Astrocyte (in vitro differentiated cells and primary cell): ENCODE measurements around the gene CACNB1. TPM values are rescaled to one million over a fixed set of nuclear protein-coding genes. Genes with fewer than 3 reads are reported as not detected.

Source experiments
- DNase-seq: peaks from one replicate; pipeline ENCODE4 v3.0.0-alpha.2; 2010; ENCODE audit warnings: low read depth
- FAIRE-seq: peaks from 2 replicates; lab custom pipeline; 2011; peaks lifted over from hg19 to GRCh38; lab: Jason Lieb, UNC
- H2AFZ ChIP-seq: 2 replicates; pipeline ENCODE4 v1.6.0; 2012; ENCODE audit warnings: low read depth, low read length, inconsistent platforms
- H3K27ac ChIP-seq: 2 replicates; pipeline ENCODE4 v1.5.1; 2011; ENCODE audit warnings: low read depth, low read length, inconsistent platforms
- H3K27me3 ChIP-seq: 2 replicates; pipeline ENCODE4 v1.6.0; 2011; ENCODE audit warnings: low read length, inconsistent platforms; ENCODE audit not compliant: insufficient read depth
- H3K36me3 ChIP-seq: 2 replicates; pipeline ENCODE4 v1.5.1; 2011; ENCODE audit warnings: low read length, inconsistent platforms; ENCODE audit not compliant: insufficient read depth
- H3K4me1 ChIP-seq: 2 replicates; pipeline ENCODE4 v1.5.1; 2011; ENCODE audit warnings: low read length, inconsistent platforms; ENCODE audit not compliant: insufficient read depth
- H3K4me2 ChIP-seq: 2 replicates; pipeline ENCODE4 v1.6.0; 2012; ENCODE audit warnings: low read length, inconsistent platforms
- H3K4me3 ChIP-seq: 2 replicates; pipeline ENCODE4 v1.5.1; 2011; ENCODE audit warnings: low read depth, mild to moderate bottlenecking, low read length, inconsistent platforms; ENCODE audit not compliant: insufficient read depth
- H3K79me2 ChIP-seq: 2 replicates; pipeline ENCODE4 v1.6.0; 2012; ENCODE audit warnings: mild to moderate bottlenecking, low read length, inconsistent platforms; ENCODE audit not compliant: insufficient read depth
- H3K9ac ChIP-seq: 2 replicates; pipeline ENCODE4 v1.6.0; 2012; ENCODE audit warnings: mild to moderate bottlenecking, low read length, inconsistent platforms
- H3K9me3 ChIP-seq: 2 replicates; pipeline ENCODE4 v1.5.1; 2012; ENCODE audit warnings: low read depth, mild to moderate bottlenecking, low read length, inconsistent platforms; ENCODE audit not compliant: insufficient read depth
- H4K20me1 ChIP-seq: 2 replicates; pipeline ENCODE4 v1.6.0; 2012; ENCODE audit warnings: low read length, inconsistent platforms; ENCODE audit not compliant: insufficient read depth
- H3K27ac Mint-ChIP-seq: one replicate; pipeline ENCODE4 v1.8.0; 2021; ENCODE audit warnings: mild to moderate bottlenecking, mixed read lengths; ENCODE audit not compliant: unreplicated experiment
- H3K27me3 Mint-ChIP-seq: one replicate; pipeline ENCODE4 v1.8.0; 2021; ENCODE audit warnings: low read depth, mixed read lengths; ENCODE audit not compliant: unreplicated experiment
- H3K36me3 Mint-ChIP-seq: one replicate; pipeline ENCODE4 v1.8.0; 2021; ENCODE audit warnings: low read depth, mixed read lengths; ENCODE audit not compliant: unreplicated experiment
- H3K4me1 Mint-ChIP-seq: one replicate; pipeline ENCODE4 v1.8.0; 2021; ENCODE audit warnings: low read depth, mixed read lengths; ENCODE audit not compliant: unreplicated experiment
- H3K4me3 Mint-ChIP-seq: one replicate; pipeline ENCODE4 v1.8.0; 2021; ENCODE audit warnings: mild to moderate bottlenecking, moderate library complexity, mixed read lengths; ENCODE audit not compliant: unreplicated experiment
- H3K9me3 Mint-ChIP-seq: one replicate; pipeline ENCODE4 v1.8.0; 2021; ENCODE audit warnings: mild to moderate bottlenecking, mixed read lengths; ENCODE audit not compliant: unreplicated experiment
- EZH2 ChIP-seq: IDR thresholded peaks from 2 replicates; pipeline ENCODE4 v1.6.1; 2012; ENCODE audit warnings: mild to moderate bottlenecking, low read length, inconsistent platforms; ENCODE audit not compliant: insufficient read depth
- total RNA-seq: library from RNA; stranded (reverse); gene quantifications from 2 replicates; pipeline ENCODE4 v1.2.1, GENCODE V29; 2021
- TF ChIP-seq, protein P1 (sequence below): IDR thresholded peaks from 2 replicates; pipeline ENCODE4 v1.5.1; 2011; ENCODE audit warnings: low read depth, mild to moderate bottlenecking, inconsistent platforms, low read length, moderate library complexity; ENCODE audit not compliant: insufficient read depth

CACNB1 gene
- total RNA-seq, 1 donor from 2014 or later: 16.6 TPM

- TF ChIP-seq EZH2: no peak
- TF ChIP-seq, protein P1, sequence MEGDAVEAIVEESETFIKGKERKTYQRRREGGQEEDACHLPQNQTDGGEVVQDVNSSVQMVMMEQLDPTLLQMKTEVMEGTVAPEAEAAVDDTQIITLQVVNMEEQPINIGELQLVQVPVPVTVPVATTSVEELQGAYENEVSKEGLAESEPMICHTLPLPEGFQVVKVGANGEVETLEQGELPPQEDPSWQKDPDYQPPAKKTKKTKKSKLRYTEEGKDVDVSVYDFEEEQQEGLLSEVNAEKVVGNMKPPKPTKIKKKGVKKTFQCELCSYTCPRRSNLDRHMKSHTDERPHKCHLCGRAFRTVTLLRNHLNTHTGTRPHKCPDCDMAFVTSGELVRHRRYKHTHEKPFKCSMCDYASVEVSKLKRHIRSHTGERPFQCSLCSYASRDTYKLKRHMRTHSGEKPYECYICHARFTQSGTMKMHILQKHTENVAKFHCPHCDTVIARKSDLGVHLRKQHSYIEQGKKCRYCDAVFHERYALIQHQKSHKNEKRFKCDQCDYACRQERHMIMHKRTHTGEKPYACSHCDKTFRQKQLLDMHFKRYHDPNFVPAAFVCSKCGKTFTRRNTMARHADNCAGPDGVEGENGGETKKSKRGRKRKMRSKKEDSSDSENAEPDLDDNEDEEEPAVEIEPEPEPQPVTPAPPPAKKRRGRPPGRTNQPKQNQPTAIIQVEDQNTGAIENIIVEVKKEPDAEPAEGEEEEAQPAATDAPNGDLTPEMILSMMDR: no peak
- Mint-ChIP-seq H3K36me3 (peaks cover 34% of the 10 kb centered on the region), H3K4me3 (no peak overlapping the region), H3K27me3 (peaks cover 2% of the 10 kb centered on the region), H3K27ac (no peak overlapping the region), H3K4me1 (peaks cover 1% of the 10 kb centered on the region), H3K9me3 (peaks cover 4% of the 10 kb centered on the region)
- Histone ChIP-seq H3K9me3 (no peaks in the 10 kb centered on the region), H3K27me3 (no peaks in the 10 kb centered on the region), H3K9ac (no peak overlapping the region), H3K36me3 (peaks cover 24% of the 10 kb centered on the region), H3K27ac (no peak overlapping the region), H2AFZ (no peak overlapping the region), H3K4me2 (no peak overlapping the region), H4K20me1 (peaks cover 26% of the 10 kb centered on the region), H3K79me2 (no peaks in the 10 kb centered on the region), H3K4me1 (no peaks in the 10 kb centered on the region), H3K4me3 (no peak overlapping the region)
- FAIRE-seq: no peak
- DNase-seq: no peak
These were observed 10.2 kb downstream of the CACNB1 start for GRCh38 chr17:39187152-39187830.

GRCh38 chr17:39186481-39187002 is 10.9 kb downstream of the CACNB1 start:
- Histone ChIP-seq H4K20me1 (peaks cover 19% of the 10 kb centered on the region), H3K36me3 (peaks cover 18% of the 10 kb centered on the region), H3K4me2 (no peak overlapping the region), H3K27ac (no peak overlapping the region), H3K9ac (no peak overlapping the region), H3K4me1 (no peaks in the 10 kb centered on the region), H3K4me3 (no peak overlapping the region), H2AFZ (no peak overlapping the region), H3K79me2 (no peaks in the 10 kb centered on the region), H3K27me3 (no peaks in the 10 kb centered on the region), H3K9me3 (no peaks in the 10 kb centered on the region)
- Mint-ChIP-seq H3K4me3 (no peak overlapping the region), H3K27ac (no peak overlapping the region), H3K36me3 (peaks cover 31% of the 10 kb centered on the region), H3K27me3 (no peaks in the 10 kb centered on the region), H3K9me3 (peaks cover 4% of the 10 kb centered on the region), H3K4me1 (no peaks in the 10 kb centered on the region)
- FAIRE-seq (no peak), DNase-seq (no peak)
- TF ChIP-seq, protein P1: no peak
- no peak for TF ChIP-seq EZH2

GRCh38 chr17:39183720-39184119 is 13.7 kb downstream of the CACNB1 start:
- Histone ChIP-seq H3K4me3 (no peak overlapping the region), H3K36me3 (peaks cover 19% of the 10 kb centered on the region), H3K4me1 (peaks cover 2% of the 10 kb centered on the region), H3K9me3 (no peaks in the 10 kb centered on the region), H3K79me2 (no peaks in the 10 kb centered on the region), H3K9ac (no peak overlapping the region), H3K27ac (no peak overlapping the region), H3K27me3 (no peaks in the 10 kb centered on the region), H4K20me1 (peaks cover 25% of the 10 kb centered on the region), H3K4me2 (no peak overlapping the region), H2AFZ (no peak overlapping the region)
- H3K4me1 Mint-ChIP-seq: no peaks in the 10 kb centered on the region
- no peak overlapping the region for H3K27ac Mint-ChIP-seq
- no peak for TF ChIP-seq EZH2
- TF ChIP-seq, protein P1: no peak
- FAIRE-seq (no peak), DNase-seq (no peak)
- H3K36me3 Mint-ChIP-seq: peaks cover 35% of the 10 kb centered on the region
- H3K9me3 Mint-ChIP-seq: peaks cover 4% of the 10 kb centered on the region
- H3K4me3 Mint-ChIP-seq: no peak overlapping the region
- H3K27me3 Mint-ChIP-seq: no peaks in the 10 kb centered on the region
